Progenitor cell of endocrine pancreas (in vitro differentiated cells): Measurements from ENCODE around the gene SENP8. TPM values are rescaled to one million over a fixed set of nuclear protein-coding genes. Genes with fewer than 3 reads are reported as not detected.

Source experiments
- DNase-seq: peaks from one replicate; pipeline ENCODE4 v3.0.0; 2021; ENCODE audit warnings: low spot score; ENCODE audit not compliant: unreplicated experiment
- H3K27ac Mint-ChIP-seq: 2 replicates; pipeline ENCODE4 v1.8.0; 2021; ENCODE audit warnings: mild to moderate bottlenecking, moderate library complexity, mixed read lengths
- H3K27me3 Mint-ChIP-seq: 2 replicates; pipeline ENCODE4 v1.8.0; 2021; ENCODE audit warnings: mixed read lengths
- H3K36me3 Mint-ChIP-seq: 2 replicates; pipeline ENCODE4 v1.8.0; 2022; ENCODE audit warnings: mixed read lengths; ENCODE audit not compliant: insufficient read depth
- H3K4me1 Mint-ChIP-seq: 2 replicates; pipeline ENCODE4 v1.8.0; 2021; ENCODE audit warnings: low read depth, mixed read lengths
- H3K4me3 Mint-ChIP-seq: 2 replicates; pipeline ENCODE4 v1.8.0; 2021; ENCODE audit warnings: low read depth, mild to moderate bottlenecking, moderate library complexity, mixed read lengths
- H3K9me3 Mint-ChIP-seq: 2 replicates; pipeline ENCODE4 v1.8.0; 2021; ENCODE audit warnings: low read depth, mixed read lengths
- CTCF ChIP-seq: fragments of 200-600 bp; sonication (generic); IDR thresholded peaks from one replicate; pipeline ENCODE4 v1.5.0; 2021; ENCODE audit warnings: antibody characterized with exemption, mild to moderate bottlenecking; ENCODE audit not compliant: unreplicated experiment
- total RNA-seq: library from RNA; stranded (reverse); gene quantifications from 2 replicates; pipeline ENCODE4 v1.2.1, GENCODE V29; 2021

Gene SENP8
- total RNA-seq, 1 donor from 2014 or later, result 5.1 TPM

GRCh38 chr15:72146934-72147333 lies 28.7 kb downstream of the SENP8 start:
- no peak overlapping the region for H3K4me3 Mint-ChIP-seq
- no peak for TF ChIP-seq CTCF
- peaks cover 39% of the 10 kb centered on the region for H3K27me3 Mint-ChIP-seq
- no peak overlapping the region for H3K27ac Mint-ChIP-seq
- H3K9me3 Mint-ChIP-seq, result no peaks in the 10 kb centered on the region
- no peaks in the 10 kb centered on the region for H3K4me1 Mint-ChIP-seq
- no peaks in the 10 kb centered on the region for H3K36me3 Mint-ChIP-seq
- no peak for DNase-seq

- Mint-ChIP-seq H3K4me3 (no peak overlapping the region), H3K4me1 (no peaks in the 10 kb centered on the region), H3K27ac (no peak overlapping the region), H3K27me3 (peaks cover 39% of the 10 kb centered on the region), H3K36me3 (no peaks in the 10 kb centered on the region), H3K9me3 (no peaks in the 10 kb centered on the region)
- no peak for DNase-seq
- no peak for TF ChIP-seq CTCF
Measured at GRCh38 chr15:72147418-72147817, 29.2 kb downstream of the SENP8 start.

GRCh38 chr15:72153269-72154000 lies 35.2 kb downstream of the SENP8 start:
- H3K4me1 Mint-ChIP-seq, result peaks cover 4% of the 10 kb centered on the region
- H3K36me3 Mint-ChIP-seq, result no peaks in the 10 kb centered on the region
- H3K9me3 Mint-ChIP-seq, result no peaks in the 10 kb centered on the region
- peaks cover 31% of the 10 kb centered on the region for H3K27me3 Mint-ChIP-seq
- no peak for DNase-seq
- no peak overlapping the region for H3K4me3 Mint-ChIP-seq
- TF ChIP-seq CTCF, result no peak
- H3K27ac Mint-ChIP-seq, result no peak overlapping the region

GRCh38 chr15:72154316-72154715 lies 36.1 kb downstream of the SENP8 start:
- no peak for DNase-seq
- TF ChIP-seq CTCF, result no peak
- Mint-ChIP-seq H3K27ac (no peak overlapping the region), H3K9me3 (no peaks in the 10 kb centered on the region), H3K4me3 (no peak overlapping the region), H3K36me3 (no peaks in the 10 kb centered on the region), H3K27me3 (peaks cover 25% of the 10 kb centered on the region), H3K4me1 (peaks cover 4% of the 10 kb centered on the region)

GRCh38 chr15:72155003-72155621 lies 36.9 kb downstream of the SENP8 start:
- H3K27me3 Mint-ChIP-seq, result peaks cover 25% of the 10 kb centered on the region
- H3K27ac Mint-ChIP-seq, result no peak overlapping the region
- H3K36me3 Mint-ChIP-seq, result no peaks in the 10 kb centered on the region
- no peaks in the 10 kb centered on the region for H3K9me3 Mint-ChIP-seq
- H3K4me1 Mint-ChIP-seq, result peaks cover 4% of the 10 kb centered on the region
- no peak for TF ChIP-seq CTCF
- no peak overlapping the region for H3K4me3 Mint-ChIP-seq
- no peak for DNase-seq
